WTC11 (cell line): ENCODE measurements around the gene LBH. TPM values are rescaled to one million over a fixed set of nuclear protein-coding genes. Genes with fewer than 3 reads are reported as not detected.

Experiments
- ATAC-seq: fragments of 200-7000 bp; cut with Tn5 transposase; 2 replicates; pipeline ENCODE4 v1.10.0; 2021; ENCODE audit warnings: mild to moderate bottlenecking, moderate library complexity
- CTCF ChIA-PET: fragments of 300-600 bp; sonication (Branson Sonifier 250); formaldehyde crosslinking; loops from one replicate; lab custom pipeline; 2021; ENCODE audit warnings: antibody characterized with exemption; lab: Charles Lee
- POLR2A ChIA-PET: fragments of 350-600 bp; sonication (Branson Sonifier 250); formaldehyde crosslinking; loops from one replicate; lab custom pipeline; 2021; ENCODE audit warnings: antibody characterized with exemption; lab: Charles Lee
- DNase-seq: peaks from one replicate; pipeline ENCODE4 v3.0.0; 2021; ENCODE audit warnings: low spot score
- H3K27ac Mint-ChIP-seq: 2 replicates; pipeline ENCODE4 v1.8.0; 2021; ENCODE audit warnings: mixed read lengths
- H3K27me3 Mint-ChIP-seq: 2 replicates; pipeline ENCODE4 v1.8.0; 2021; ENCODE audit warnings: low read depth, mild to moderate bottlenecking, moderate library complexity, mixed read lengths
- H3K36me3 Mint-ChIP-seq: 2 replicates; pipeline ENCODE4 v1.8.0; 2021; ENCODE audit warnings: mixed read lengths
- H3K4me1 Mint-ChIP-seq: 2 replicates; pipeline ENCODE4 v1.8.0; 2022; ENCODE audit warnings: mixed read lengths
- H3K4me3 Mint-ChIP-seq: 2 replicates; pipeline ENCODE4 v1.8.0; 2021; ENCODE audit warnings: mild to moderate bottlenecking, moderate library complexity, mixed read lengths
- H3K9me3 Mint-ChIP-seq: 2 replicates; pipeline ENCODE4 v1.8.0; 2021; ENCODE audit warnings: mixed read lengths
- CDX4 ChIP-seq: fragments of 250-450 bp; sonication (Bioruptor Pico); IDR thresholded peaks from 2 replicates; pipeline ENCODE4 v1.9.0; 2021; ENCODE audit warnings: moderate library complexity, mild to moderate bottlenecking, inconsistent platforms, borderline replicate concordance
- NR1H2 ChIP-seq: sonication (generic); formaldehyde crosslinking; IDR thresholded peaks from 2 replicates; pipeline ENCODE4 v1.9.0; 2021; ENCODE audit warnings: mild to moderate bottlenecking, moderate library complexity, missing genetic modification reagents
- NR2C2 ChIP-seq: sonication (generic); formaldehyde crosslinking; IDR thresholded peaks from 2 replicates; pipeline ENCODE4 v1.8.0; 2022; ENCODE audit warnings: mild to moderate bottlenecking, missing genetic modification reagents
- RELA ChIP-seq: sonication (generic); formaldehyde crosslinking; IDR thresholded peaks from 2 replicates; pipeline ENCODE4 v1.8.1; 2022; ENCODE audit warnings: missing genetic modification reagents, mild to moderate bottlenecking, borderline replicate concordance
- RORB ChIP-seq: fragments of 250-450 bp; sonication (Bioruptor Pico); IDR thresholded peaks from 2 replicates; pipeline ENCODE4 v1.9.0; 2021; ENCODE audit warnings: mild to moderate bottlenecking
- SOX15 ChIP-seq: fragments of 250-450 bp; sonication (Bioruptor Pico); IDR thresholded peaks from 2 replicates; pipeline ENCODE4 v1.9.0; 2021; ENCODE audit warnings: mild to moderate bottlenecking
- SP1 ChIP-seq: sonication (generic); formaldehyde crosslinking; conservative IDR thresholded peaks from 2 replicates; pipeline ENCODE4 v1.8.1; 2022; ENCODE audit warnings: missing genetic modification reagents
- TEAD4 ChIP-seq: sonication (generic); formaldehyde crosslinking; IDR thresholded peaks from 2 replicates; pipeline ENCODE4 v1.8.0; 2022; ENCODE audit warnings: mild to moderate bottlenecking, missing genetic modification reagents
- ZBTB43 ChIP-seq: sonication (generic); formaldehyde crosslinking; IDR thresholded peaks from 2 replicates; pipeline ENCODE4 v1.8.1; 2023; ENCODE audit warnings: mild to moderate bottlenecking, missing genetic modification reagents
- ZNF219 ChIP-seq: sonication (generic); formaldehyde crosslinking; IDR thresholded peaks from 2 replicates; pipeline ENCODE4 v1.8.0; 2023; ENCODE audit warnings: missing genetic modification reagents, mild to moderate bottlenecking, borderline replicate concordance
- total RNA-seq: library from RNA; stranded (reverse); gene quantifications from 3 replicates; pipeline ENCODE4 v1.2.3, GENCODE V29; 2021
- TF ChIP-seq, protein P1 (sequence below): sonication (generic); formaldehyde crosslinking; IDR thresholded peaks from 2 replicates; pipeline ENCODE4 v1.8.0; 2023; ENCODE audit warnings: missing genetic modification reagents, mild to moderate bottlenecking, borderline replicate concordance
- TF ChIP-seq, protein P2 (sequence below): fragments of 250-450 bp; sonication (Bioruptor Pico); conservative IDR thresholded peaks from 2 replicates; pipeline ENCODE4 v1.9.0; 2021; ENCODE audit warnings: mild to moderate bottlenecking

LBH gene
- total RNA-seq, 1 experiment from 2014 or later = 47.3 TPM

DNA sequence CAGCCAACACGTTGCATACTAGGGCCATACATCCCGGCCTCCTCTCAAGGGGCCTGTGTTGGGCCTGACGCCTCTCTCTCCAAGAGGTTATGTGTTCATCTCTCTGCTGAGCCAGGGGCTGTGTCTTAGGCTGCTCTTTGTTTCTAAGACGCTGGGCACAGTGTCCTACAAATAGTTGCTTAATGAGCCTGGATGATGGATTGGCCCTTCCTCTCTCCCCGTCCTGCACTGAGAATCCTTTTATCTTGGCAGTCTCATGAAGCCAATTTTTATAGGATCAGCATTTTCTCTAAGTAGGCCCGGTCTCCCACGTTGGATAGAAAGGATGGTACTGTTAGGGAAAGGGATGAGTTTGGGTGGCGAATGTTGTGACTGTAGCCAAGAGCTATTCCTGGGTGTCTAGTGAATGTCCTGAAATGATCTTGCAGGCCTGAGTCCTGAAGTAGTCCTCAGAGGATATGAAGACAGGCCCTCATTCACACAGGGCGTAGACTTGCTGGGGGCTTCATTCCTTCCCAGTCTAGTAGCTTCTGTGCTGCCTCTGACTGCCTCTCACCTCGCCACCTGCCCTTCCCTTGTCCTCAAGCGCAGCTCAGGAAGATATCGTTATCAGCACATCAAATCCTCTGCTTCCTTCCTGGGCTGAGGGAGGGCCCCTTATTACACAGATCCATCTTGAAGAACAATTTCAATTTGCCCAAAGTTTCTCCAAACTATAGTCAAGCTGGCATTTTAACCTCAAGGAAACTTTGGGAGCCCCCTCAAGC, 8.8 kb downstream of the LBH start (continued):
- TF ChIP-seq, protein P1, sequence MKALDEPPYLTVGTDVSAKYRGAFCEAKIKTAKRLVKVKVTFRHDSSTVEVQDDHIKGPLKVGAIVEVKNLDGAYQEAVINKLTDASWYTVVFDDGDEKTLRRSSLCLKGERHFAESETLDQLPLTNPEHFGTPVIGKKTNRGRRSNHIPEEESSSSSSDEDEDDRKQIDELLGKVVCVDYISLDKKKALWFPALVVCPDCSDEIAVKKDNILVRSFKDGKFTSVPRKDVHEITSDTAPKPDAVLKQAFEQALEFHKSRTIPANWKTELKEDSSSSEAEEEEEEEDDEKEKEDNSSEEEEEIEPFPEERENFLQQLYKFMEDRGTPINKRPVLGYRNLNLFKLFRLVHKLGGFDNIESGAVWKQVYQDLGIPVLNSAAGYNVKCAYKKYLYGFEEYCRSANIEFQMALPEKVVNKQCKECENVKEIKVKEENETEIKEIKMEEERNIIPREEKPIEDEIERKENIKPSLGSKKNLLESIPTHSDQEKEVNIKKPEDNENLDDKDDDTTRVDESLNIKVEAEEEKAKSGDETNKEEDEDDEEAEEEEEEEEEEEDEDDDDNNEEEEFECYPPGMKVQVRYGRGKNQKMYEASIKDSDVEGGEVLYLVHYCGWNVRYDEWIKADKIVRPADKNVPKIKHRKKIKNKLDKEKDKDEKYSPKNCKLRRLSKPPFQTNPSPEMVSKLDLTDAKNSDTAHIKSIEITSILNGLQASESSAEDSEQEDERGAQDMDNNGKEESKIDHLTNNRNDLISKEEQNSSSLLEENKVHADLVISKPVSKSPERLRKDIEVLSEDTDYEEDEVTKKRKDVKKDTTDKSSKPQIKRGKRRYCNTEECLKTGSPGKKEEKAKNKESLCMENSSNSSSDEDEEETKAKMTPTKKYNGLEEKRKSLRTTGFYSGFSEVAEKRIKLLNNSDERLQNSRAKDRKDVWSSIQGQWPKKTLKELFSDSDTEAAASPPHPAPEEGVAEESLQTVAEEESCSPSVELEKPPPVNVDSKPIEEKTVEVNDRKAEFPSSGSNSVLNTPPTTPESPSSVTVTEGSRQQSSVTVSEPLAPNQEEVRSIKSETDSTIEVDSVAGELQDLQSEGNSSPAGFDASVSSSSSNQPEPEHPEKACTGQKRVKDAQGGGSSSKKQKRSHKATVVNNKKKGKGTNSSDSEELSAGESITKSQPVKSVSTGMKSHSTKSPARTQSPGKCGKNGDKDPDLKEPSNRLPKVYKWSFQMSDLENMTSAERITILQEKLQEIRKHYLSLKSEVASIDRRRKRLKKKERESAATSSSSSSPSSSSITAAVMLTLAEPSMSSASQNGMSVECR (CRISPR knock-in tag) = no peak
- TF ChIP-seq NR2C2 (CRISPR knock-in tag) = no peak
- no peak for TF ChIP-seq NR1H2

GRCh38 chr2:30243231-30243630, 11.9 kb downstream of the LBH start:
- DNase-seq (no peak), ATAC-seq (no peak)
- ChIA-PET CTCF (interaction anchor here (0.6 kb wide), 1 partner anchor 78 kb away, joined by 3 read pairs; no protein-coding TSS in a partner anchor), POLR2A (no interaction called here)
- no peaks in the 10 kb centered on the region for H3K27me3 Mint-ChIP-seq
- TF ChIP-seq SOX15 (CRISPR knock-in tag) = no peak
- no peak for TF ChIP-seq CDX4 (CRISPR knock-in tag)
- H3K9me3 Mint-ChIP-seq = 0 out of 2 replicates have a peak, but pooled peaks cover 8% of the 10 kb centered on the region
- no peak overlapping the region for H3K4me3 Mint-ChIP-seq
- H3K36me3 Mint-ChIP-seq = peaks cover 31% of the 10 kb centered on the region
- no peak overlapping the region for H3K27ac Mint-ChIP-seq
- peaks cover 19% of the 10 kb centered on the region for H3K4me1 Mint-ChIP-seq

DNA sequence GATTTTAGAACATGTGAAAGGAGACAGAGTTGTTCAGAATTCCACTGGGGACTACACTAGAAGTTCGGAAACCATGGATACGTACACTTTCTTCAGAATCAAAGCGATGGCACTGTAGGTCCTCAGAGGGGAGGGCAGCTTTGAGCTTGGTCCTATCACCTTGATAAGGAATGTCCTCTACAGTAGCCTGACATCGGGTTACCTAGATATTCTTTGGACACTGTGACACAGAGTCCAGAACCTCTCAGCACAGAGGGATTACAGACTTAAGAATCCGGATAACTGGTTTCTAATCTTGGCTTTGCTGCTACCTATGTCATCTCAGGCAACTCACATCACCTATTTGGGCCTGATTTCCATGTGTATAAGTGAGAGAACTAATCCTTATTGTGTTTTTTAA, 14.0 kb downstream of the LBH start:
- ATAC-seq = no peak
- POLR2A ChIA-PET = no interaction called here
- CTCF ChIA-PET = interaction anchor here (1.2 kb wide), 1 partner anchor 11 kb away, joined by 3 read pairs; no protein-coding TSS in a partner anchor
- DNase-seq = no peak
- no peak overlapping the region for H3K4me3 Mint-ChIP-seq
- H3K27ac Mint-ChIP-seq = no peak overlapping the region
- H3K36me3 Mint-ChIP-seq = peaks cover 26% of the 10 kb centered on the region
- TF ChIP-seq ZNF219 (no peak), SOX15 (CRISPR knock-in tag) (no peak), RELA (CRISPR knock-in tag) (no peak), RORB (no peak), SP1 (CRISPR knock-in tag) (no peak), ZBTB43 (CRISPR knock-in tag) (no peak), TEAD4 (CRISPR knock-in tag) (no peak)
- TF ChIP-seq, protein P2, sequence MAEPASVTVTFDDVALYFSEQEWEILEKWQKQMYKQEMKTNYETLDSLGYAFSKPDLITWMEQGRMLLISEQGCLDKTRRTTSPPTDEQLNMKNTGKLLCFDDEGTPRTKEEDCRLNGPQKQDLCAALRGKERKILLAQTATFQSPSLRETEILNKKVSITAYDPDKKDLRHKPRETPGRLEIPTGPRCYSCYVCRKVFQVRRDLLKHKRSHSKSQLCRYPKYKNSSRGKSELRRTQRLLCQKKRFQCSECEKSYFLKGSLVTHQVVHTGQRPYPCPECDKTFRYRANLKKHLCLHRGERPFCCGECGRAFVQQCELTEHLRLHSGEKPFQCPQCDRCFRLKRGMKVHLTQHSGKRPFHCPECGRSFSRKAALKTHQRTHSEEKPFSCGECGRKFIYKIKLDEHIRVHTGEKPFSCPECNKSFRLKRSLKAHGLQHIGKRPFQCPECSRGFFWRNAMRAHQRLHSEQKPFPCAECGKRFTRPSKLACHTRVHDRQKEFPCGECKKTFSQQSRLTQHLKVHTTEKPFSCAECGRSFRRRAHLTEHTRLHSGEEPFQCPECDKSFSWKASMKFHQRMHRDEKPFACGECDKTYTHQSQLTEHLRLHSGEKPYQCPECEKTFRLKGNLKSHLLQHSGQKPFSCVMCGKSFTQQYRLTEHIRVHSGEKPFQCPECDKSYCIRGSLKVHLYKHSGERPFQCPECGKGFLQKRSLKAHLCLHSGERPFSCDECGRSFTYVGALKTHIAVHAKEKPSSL (CRISPR knock-in tag) = no peak
- H3K9me3 Mint-ChIP-seq = 0 out of 2 replicates have a peak, but pooled peaks cover 8% of the 10 kb centered on the region
- peaks cover 25% of the 10 kb centered on the region for H3K4me1 Mint-ChIP-seq
- H3K27me3 Mint-ChIP-seq = no peaks in the 10 kb centered on the region
